Measurements from ENCODE around the gene ITGAE. TPM values are rescaled to one million over a fixed set of nuclear protein-coding genes. Genes with fewer than 3 reads are reported as not detected.

ITGAE gene
- total and polyA plus RNA-seq, 7 donors, result 13.8 to 47.8 (median 23.6) TPM

GRCh38 chr17:3685174-3685573 lies 115.8 kb downstream of the ITGAE start:
- DNase-seq (no peak), ATAC-seq (no peak)
- intact Hi-C loops (cut with DNase I), result no loop called here
- Histone ChIP-seq H3K9me3 (no peaks in the 10 kb centered on the region), H3K27ac (no peak overlapping the region), H3K4me3 (no peak overlapping the region), H3K36me3 (ENCODE audit: insufficient read depth in 1 of 2, low read depth in 1 of 2) (peaks cover 0 to 23% of the 10 kb centered on the region in 2 donors), H3K4me1 (no peaks in the 10 kb centered on the region), H3K27me3 (ENCODE audit: insufficient read depth in 3 of 3, low read length in 2 of 3) (no peaks in the 10 kb centered on the region)
- TF ChIP-seq CTCF (IDR thresholded peaks at IDR 0.05), result no peak
- 54 to 61% (median 59%) methylated on average over 10 to 13 of the region's 13 CpGs for WGBS, 3 donors

- ATAC-seq, result peak; percentile 82 to 93 (median 88)
- Histone ChIP-seq H3K27ac (no peak overlapping the region), H3K27me3 (ENCODE audit: insufficient read depth in 3 of 3, low read length in 2 of 3) (no peaks in the 10 kb centered on the region), H3K9me3 (no peaks in the 10 kb centered on the region), H3K36me3 (ENCODE audit: insufficient read depth in 1 of 2, low read depth in 1 of 2) (peaks cover 0 to 14% of the 10 kb centered on the region in 2 donors), H3K4me1 (no peaks in the 10 kb centered on the region), H3K4me3 (no peak overlapping the region)
- intact Hi-C loops (cut with DNase I), result loop anchor here (5.0 kb wide), 3 partner anchors 39 to 134 kb away; partner anchors contain the start of gene HASPIN (in 1 of the 2)
- no peak for DNase-seq
- TF ChIP-seq CTCF (IDR thresholded peaks at IDR 0.05), result peak; percentile 87
- 40 to 44% (median 42%) methylated on average over 10 of the region's 10 CpGs for WGBS, 3 donors
These were observed 117.9 kb downstream of the ITGAE start for GRCh38 chr17:3683054-3683511.

GRCh38 chr17:3682033-3682432 lies 119.0 kb downstream of the ITGAE start:
- Histone ChIP-seq H3K4me1 (no peaks in the 10 kb centered on the region), H3K9me3 (no peaks in the 10 kb centered on the region), H3K36me3 (ENCODE audit: insufficient read depth in 1 of 2, low read depth in 1 of 2) (peaks cover 0 to 18% of the 10 kb centered on the region in 2 donors), H3K27ac (no peak overlapping the region), H3K27me3 (ENCODE audit: insufficient read depth in 3 of 3, low read length in 2 of 3) (no peaks in the 10 kb centered on the region), H3K4me3 (no peak overlapping the region)
- DNase-seq, result no peak
- WGBS, 3 donors, result 87 to 91% (median 88%) methylated on average over 12 of the region's 12 CpGs
- intact Hi-C loops (cut with DNase I), result loop anchor here (5.0 kb wide), 3 partner anchors 40 to 135 kb away; partner anchors contain the start of gene HASPIN (in 1 of the 2)
- ATAC-seq, result no peak
- no peak for TF ChIP-seq CTCF (IDR thresholded peaks at IDR 0.05)

- WGBS, 3 donors, result 80 to 83% (median 81%) methylated on average over 20 of the region's 20 CpGs
- Histone ChIP-seq H3K9me3 (no peaks in the 10 kb centered on the region), H3K27ac (no peak overlapping the region), H3K36me3 (ENCODE audit: insufficient read depth in 1 of 2, low read depth in 1 of 2) (peaks cover 0 to 21% of the 10 kb centered on the region in 2 donors), H3K27me3 (ENCODE audit: insufficient read depth in 3 of 3, low read length in 2 of 3) (no peaks in the 10 kb centered on the region), H3K4me1 (no peaks in the 10 kb centered on the region), H3K4me3 (no peak overlapping the region)
- DNase-seq (no peak), ATAC-seq (no peak)
- no peak for TF ChIP-seq CTCF (IDR thresholded peaks at IDR 0.05)
- intact Hi-C loops (cut with DNase I), result loop anchor here (5.0 kb wide), 3 partner anchors 41 to 136 kb away; partner anchors contain the start of gene HASPIN (in 1 of the 2)
These were observed 119.4 kb downstream of the ITGAE start for GRCh38 chr17:3681565-3681964.

GRCh38 chr17:3681057-3681456 lies 119.9 kb downstream of the ITGAE start:
- Histone ChIP-seq H3K36me3 (ENCODE audit: insufficient read depth in 1 of 2, low read depth in 1 of 2) (peaks cover 0 to 21% of the 10 kb centered on the region in 2 donors), H3K4me1 (no peaks in the 10 kb centered on the region), H3K4me3 (no peak overlapping the region), H3K9me3 (no peaks in the 10 kb centered on the region), H3K27ac (no peak overlapping the region), H3K27me3 (ENCODE audit: insufficient read depth in 3 of 3, low read length in 2 of 3) (no peaks in the 10 kb centered on the region)
- no peak for TF ChIP-seq CTCF (IDR thresholded peaks at IDR 0.05)
- intact Hi-C loops (cut with DNase I), result loop anchor here (5.0 kb wide), 3 partner anchors 41 to 136 kb away; partner anchors contain the start of gene HASPIN (in 1 of the 2)
- ATAC-seq (no peak), DNase-seq (no peak)
- WGBS, 3 donors, result 84 to 91% (median 87%) methylated on average over 12 of the region's 12 CpGs
